DMS 273 (cell line): Measurements from ENCODE around the gene PRUNE2.
"Not testable (repeated sequence)": the region's sequence is repeated elsewhere in the genome, so short reads cannot be mapped to it uniquely, and the experiment has no call there.

ENCODE experiments used
- DNase-seq: peaks from one replicate; lab custom pipeline; 2025; ENCODE audit not compliant: unreplicated experiment; lab: John Stamatoyannopoulos, UW

The PRUNE2 gene

DNA sequence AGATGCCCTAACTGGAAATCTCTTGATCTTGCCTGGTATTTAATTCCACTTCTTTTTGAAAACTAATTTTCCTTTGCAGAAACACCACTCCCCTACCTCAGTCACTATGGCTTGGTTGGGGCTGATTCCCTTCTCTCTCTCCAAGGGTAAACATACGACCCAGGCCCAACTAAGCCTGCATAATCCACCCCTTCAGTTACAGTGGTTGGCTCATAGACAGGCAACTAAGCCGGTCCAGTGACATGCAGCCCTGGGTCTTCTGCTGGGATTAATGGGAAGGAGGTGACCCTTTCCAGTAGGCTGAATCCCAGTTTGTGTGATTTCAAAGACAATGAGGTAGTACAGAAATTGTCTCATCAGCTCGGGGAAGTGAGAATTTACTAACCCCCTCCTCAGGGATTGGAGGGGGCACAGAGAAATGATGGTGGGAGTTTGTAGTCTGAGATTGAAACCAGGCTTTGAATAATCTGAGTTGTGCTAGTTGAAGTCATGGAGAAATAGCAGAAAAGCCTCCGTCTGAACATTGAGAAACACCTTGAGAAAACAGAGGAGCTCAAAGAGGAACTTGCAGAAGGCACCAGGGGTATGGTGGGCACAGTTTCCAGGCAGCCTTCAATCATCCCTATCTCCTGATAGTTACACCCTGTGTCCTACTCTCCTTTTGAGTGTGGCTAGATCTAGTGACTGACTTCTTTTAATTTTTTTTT, 298.0 kb downstream of the PRUNE2 start:
- DNase-seq, result no peak

DNA sequence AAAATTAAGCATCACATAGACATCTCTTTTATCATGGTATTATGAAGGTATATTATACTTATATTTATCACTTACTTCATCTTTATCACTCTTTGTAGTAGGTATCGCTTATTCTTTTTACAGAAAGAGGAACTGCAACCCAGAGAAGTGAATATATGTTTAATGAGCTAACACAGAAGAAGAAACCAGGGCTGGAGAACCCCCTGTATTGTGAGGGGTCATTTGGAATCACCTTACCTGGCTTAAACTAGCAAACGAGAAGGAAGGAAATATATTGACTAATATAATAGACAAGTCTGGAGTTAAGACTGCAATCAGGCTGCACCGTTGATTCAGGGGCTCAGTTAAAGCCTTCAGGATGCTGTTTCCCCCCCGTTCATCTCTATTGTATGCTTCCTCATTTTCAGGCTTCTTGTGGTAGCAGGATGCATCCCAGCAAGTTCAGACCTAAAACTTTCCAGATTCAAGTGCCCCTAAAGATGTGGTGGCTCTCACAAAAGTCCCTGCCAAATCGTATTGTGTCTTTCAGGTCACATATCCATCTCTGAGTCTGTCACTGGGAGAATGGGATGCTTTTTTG, 300.5 kb downstream of the PRUNE2 start:
- no peak for DNase-seq

DNA sequence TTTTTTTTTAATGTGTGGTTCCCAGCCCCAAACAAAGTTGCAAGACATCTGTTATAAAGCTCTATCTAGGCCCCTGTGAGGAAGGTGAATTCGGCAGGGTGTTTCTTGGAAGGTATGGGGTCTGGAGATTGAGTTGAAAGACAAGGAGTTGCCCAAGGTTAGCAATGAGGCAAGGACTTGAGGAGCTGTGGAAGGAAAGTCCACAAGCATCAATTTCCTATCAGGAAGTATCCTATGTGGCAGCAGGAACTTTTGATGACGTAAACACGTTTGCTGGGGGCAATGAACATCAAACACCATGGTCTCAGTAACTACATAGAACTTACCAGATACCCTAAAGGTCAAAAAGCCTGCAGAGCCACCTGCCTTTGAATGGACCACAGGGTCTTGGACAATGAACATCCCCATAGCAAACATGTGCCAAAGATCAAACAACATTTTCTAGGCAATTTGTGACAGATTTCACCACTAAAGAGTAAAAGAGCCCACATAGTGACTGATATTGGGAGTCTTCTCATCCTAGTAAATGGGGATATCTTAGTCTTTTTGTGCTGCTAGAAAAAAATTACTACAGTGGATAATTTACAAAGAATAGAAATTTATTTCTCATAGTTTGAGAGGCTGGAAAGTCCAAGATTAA, 301.9 kb downstream of the PRUNE2 start:
- no peak for DNase-seq

DNA sequence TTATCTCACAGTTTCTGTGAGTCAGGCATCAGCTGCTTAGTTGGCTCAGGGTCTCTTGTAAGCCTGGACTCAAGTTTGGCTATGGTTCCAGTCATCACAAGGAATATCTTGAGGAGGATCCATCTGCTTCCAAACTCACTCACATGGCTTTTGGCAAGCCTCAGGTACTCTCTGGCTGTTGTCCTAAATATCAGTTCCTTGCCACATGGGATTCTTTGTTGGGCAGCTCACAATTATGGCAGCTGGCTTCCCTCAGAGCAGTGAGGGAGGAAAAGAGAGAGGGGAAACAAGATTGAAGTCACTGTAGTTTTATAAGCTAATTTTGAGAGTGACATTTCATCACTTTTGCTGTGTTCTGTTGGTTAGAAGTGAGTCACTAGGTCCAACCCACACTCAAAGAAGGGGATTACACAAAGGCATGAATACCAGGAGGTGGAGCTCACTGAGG, 302.4 kb downstream of the PRUNE2 start:
- no peak for DNase-seq

DNA sequence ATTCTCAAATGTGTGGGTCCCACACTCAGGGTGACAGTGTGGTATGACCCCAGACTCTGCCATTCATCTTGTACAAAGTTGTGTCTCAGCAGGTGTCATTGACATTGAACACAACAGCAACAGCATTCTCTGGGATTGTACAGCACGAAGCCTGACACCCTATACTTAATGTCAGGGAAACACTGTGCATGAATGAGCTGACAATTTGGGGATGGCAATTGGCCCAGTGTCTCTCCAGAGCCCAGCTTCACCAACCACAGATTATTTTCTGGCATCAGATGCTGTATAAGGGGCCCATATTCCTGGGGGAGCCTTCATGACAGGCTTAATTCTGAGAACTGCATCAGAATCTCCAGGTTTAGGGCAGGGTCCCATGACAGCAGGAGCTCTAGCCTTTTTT, 303.7 kb downstream of the PRUNE2 start:
- DNase-seq, result no peak

DNA sequence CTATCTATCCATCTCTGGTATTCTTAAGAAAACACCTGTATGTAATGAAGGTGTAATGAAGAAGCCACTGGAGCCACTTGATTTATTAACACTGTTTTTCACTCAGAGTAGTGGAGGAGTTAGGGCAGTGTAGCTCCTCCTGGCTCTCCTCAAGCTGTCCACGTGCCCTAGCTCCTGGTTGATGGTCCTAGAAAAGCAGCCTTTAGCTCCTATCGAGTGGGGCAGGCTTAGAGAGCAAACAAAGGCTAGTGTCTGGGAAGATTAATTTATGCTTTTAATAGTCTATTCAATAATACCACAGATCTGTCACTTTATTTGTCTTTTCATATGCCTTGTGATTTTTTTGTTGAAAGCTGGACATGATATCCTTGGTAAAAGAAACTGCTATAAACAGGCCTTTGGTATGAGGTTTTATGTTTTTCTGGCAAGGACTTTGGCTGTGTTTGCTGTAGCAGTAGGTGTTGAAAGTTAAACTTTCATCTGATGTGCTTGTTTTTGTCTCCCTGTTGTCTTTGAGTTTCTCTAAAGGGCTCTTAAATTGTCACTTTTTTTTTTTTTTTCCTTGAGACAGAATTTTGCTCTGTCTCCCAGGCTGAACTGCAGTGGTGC, 305.8 kb downstream of the PRUNE2 start:
- DNase-seq, result no peak

DNA sequence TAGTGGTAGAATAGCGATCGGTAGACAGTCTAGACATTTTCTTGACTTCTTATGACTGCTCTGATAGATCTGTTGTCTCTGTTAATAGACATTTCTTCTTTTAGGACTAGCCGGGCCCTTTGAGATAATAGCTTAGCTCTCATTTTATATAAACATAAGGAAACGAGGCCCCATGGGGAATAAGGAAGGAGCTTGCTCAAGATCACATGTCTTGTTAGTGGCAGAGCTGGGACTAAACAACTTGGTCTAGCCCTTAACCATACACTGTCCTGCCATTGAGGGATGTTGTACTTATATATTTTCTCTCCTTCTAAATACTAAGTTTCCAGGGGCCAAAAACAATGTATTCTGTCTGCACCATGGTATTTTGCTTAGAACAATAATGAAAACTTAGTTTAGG, 306.9 kb downstream of the PRUNE2 start:
- DNase-seq, result no peak

DNA sequence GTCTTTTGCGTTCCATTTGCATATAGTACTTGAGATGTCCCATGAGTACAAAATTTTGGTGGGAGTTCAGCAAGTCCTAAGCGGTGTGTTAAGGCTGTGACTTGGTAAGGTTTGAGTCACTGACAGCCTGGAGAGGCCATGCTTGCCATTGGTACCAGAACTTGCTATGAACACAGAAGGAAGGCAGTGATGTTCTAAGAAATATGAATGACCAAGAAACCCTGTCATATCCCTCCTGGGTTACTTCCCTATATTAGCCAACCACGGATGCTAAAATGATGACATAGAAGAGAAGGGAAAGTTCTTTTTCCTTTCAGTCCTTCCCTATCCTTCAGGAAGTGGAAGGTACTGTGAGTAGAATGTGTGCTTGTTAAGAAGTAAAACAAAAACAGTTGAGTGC, 310.3 kb downstream of the PRUNE2 start:
- no peak for DNase-seq

DNA sequence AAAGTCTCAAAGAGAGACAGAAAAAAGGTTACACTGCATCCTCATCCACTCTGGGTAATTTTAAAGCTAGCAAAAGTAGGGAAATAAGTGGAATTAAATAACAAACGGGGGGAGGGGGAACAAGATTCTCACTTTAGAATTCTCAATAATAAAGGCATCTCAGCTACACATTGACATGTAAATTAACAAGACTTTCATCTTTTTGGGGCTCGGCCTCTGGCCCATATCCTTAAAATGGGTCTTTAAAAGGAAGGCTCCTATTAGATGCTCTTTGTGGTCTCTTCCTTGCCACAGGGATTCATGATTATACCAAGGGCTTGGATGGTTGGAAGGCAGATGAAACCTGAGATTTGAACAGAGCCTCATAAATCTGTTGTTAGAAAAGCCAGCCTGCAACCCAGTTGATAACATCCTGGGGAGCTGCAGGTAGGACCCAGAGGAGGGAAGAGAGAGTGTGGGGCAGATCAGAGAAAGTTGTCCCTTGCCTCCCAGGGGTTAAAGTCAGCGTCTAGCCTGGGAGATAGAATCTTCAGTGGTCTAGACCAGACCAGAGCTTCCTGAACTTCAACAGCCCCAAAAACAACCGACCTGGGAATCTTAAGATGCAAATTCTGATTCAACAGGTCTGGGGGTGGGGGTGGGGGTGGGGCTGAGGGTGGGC, 311.0 kb downstream of the PRUNE2 start:
- DNase-seq, result no peak

DNA sequence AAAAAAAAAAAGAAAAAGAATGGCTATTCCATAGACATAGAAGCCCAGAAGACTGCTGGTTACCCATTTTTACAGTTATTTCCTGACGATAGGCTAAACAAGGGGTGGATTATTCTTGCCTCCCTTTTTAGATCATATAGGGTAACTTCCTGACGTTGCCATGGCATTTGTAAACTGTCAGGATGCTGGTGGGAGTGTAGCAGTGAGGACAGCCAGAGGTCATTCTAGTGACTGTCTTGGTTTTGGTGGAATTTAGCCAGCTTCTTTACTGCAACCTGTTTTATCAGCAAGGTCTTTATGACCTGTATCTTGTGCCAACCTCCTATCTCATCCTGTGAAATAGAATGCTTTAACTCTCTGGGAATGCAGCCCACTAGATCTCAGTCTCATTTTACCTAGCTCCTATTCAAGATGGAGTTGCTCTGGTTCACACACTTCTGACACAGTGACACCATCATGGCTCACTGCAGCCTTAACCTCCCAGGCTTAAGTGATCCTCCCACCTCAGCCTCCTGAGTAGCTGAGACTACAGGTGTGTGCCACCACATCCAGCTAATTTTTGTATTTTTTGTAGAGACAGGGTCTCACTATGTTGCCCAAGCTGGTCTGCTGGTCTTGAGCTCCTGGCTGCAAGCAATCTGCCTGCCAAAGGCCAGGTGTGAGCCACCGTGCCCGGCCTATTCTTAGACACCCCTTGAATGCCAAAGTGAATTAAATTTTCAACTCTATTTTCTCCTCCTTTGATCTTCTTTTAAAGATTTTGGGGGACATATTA, 311.8 kb downstream of the PRUNE2 start:
- not testable (repeated sequence) for DNase-seq

DNA sequence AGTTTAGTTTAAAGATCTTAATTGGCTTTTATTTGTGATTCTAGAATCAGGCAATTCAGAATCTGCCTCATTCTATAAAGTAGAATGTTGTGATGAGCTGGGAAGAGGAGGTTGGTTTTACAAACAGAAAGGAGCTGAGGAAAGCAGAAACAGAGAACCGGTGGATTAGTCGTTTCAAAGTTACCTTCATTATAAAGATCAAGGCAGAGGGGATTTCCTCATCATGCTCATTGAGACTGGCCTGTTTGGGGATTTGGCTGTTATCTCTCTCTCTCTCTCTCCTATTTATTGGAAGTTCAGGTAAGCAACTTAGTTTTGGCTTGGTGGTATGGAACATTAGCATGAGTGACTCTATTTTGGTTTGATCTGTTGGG, 313.0 kb downstream of the PRUNE2 start:
- DNase-seq, result no peak

DNA sequence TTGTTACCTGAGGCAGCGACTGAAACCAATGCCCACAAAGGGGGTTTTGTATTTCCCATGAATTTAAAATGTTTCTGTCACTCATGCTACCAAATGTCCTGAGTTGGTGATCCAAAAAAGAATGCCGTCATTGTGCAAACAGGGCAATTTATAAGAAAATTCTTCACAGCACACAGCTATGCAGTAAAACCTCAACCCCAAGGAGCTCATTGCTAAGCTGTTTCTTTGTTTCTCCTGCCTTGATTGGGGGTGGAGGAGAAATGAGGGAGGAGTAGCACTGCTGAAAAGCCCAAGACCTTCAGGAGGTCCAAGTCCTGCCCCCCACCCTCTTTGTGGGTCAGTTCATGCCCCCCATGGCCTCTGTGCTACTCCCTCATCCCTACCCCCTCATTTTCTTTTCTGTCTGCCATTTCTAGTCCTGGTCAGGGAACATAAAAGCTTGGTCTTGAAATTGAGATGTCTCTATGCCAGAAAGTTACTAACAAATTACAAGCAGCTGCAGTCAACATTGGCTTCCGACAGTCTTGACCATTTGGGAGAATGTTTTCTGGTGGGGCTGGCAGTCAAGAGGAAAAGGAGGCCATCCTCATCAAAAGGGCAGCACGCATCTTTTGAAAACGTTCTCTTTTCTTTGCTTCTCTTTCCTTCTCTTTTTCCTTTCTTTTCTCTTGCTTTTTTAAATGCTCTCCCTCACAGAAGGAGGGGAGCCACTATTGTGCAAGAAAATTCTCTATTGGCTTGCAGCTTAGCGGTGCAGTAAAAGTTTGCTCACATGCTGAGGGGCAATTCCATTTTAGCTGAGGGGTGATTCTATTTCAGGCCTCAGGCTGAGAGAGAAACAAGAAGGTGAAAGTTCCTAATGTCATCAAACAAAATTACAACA, 313.6 kb downstream of the PRUNE2 start:
- DNase-seq, result no peak

DNA sequence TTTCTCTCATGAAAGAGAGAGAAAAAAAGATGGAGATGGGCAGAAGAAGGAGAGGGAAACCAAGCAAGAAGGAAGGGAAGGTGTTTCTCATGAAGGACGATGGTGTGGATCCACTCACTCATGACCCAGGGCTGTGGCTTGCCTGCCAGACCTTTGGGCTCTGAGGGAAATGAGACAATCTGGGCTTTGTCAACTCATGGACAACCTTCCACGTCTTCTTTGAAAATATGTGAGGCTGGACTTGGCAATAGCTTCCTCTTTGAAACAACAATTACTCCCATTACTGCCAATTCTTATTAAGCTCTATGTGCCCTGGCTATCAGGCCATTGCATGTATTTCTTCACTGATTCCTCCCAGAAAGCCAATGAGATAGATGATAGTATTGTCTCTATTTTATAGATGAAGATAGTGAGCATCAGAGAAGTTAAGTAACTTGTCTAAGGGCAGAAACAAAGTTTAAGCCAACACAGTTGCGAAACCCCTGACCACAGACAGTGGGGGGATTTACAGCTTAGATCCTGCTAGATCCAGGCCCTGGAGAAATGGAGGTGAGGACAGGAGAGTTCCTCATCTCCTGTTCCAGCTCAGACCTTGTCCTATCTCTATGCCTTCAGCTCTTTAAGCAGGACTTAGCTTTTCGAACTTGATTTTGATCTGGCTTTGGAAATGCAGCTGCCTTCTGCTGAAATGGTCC, 314.5 kb downstream of the PRUNE2 start:
- no peak for DNase-seq

DNA sequence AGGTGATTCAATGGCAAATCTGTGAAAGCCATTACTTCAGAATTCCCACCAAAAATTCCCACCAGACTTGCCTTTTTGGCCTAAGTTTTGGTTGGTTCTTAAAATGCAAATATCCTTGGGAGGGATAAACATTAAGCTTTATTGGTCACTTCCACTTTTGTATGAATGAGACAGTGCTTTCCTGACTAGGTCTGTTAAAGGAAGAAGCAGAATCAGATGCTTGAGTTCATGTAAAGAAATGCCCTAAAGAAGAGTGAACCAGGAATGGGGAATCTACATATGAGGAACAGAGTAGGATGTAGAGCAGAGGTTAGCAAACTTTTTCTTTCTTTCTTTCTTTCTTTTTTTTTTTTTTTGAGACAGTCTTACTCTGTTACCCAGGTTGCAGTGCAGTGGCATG, 317.6 kb downstream of the PRUNE2 start:
- DNase-seq, result no peak

DNA sequence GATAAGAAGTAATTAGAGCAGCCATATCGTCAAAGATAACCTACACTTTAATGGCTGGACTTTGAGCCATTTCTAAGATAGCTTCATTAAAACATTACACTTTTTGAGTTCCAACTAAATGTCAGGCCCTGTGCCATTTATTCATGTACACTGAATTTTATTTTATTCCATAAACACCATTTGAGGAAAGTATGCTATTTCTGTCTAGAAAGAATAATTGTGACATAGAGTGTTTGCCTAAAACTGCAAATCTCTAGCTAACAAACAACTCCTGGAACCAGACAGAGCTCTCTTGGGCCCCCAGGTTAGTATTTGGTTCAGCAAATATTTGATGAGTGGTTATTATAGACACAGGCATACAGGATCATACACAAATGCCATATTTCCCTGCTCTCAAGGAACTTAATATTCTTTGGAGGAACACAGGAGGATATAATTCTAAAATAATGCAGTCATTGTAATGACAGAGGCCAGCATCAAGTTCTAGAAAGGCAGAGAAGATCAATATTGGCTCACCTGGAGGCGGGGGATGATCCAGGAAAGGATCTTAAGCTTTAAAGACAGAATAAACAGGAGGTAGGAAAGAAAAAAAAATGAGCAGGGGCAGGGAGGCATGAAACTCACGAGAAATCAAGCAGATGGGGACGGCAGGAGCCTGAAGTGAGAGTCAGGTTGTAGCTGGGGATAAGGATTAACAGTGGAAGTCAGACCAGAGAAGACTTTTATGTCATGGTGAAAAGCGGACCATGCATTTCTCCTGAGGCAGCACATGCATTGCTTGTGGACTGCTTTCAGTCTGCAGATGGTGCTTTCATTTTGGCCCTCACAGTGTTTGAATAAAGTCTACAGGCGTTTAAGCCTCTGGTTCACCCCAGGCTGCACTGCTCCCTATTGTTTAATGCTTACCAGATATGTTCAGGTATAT, 319.3 kb downstream of the PRUNE2 start:
- no peak for DNase-seq

DNA sequence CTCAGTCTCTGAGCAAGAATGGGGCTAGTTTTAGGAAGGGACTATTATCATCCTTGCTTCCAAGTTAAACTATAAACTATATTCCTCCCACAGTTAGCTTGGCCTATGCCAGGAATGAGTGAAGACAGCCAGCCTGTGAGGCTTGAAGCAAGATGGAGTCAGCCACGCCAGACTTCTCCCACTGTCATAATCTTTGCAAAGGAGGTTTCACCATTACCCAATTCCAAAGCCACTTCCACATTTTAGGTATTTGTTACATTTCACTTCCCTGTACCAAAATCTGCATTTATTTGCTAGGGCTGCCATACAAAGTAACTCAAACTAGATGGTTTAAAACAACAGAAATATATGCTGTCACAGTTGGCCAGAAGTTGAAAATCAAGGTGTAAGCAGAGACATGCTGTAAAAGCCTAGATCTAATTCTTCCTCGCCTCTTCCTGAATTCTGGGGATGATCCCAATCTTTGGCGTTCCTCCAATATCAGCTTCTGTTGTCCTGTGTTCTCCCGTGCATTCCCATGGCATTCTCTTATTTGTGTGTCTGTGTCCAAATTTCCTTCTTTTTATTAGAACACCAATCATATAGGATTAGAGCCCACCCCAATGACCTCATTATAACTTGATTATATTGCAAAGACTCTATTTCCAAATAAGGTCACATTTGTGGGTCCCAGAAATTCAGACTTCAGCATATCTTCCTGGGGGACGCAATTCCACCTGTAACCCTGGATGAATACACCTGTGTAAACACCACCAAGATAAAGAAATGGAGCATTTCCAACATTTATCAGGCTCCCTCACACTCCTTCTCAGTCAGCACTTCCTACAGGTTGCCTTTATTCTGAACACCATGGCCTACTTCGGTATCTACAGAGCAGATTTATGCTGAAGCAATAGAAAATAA, 320.2 kb downstream of the PRUNE2 start:
- DNase-seq, result no peak

DNA sequence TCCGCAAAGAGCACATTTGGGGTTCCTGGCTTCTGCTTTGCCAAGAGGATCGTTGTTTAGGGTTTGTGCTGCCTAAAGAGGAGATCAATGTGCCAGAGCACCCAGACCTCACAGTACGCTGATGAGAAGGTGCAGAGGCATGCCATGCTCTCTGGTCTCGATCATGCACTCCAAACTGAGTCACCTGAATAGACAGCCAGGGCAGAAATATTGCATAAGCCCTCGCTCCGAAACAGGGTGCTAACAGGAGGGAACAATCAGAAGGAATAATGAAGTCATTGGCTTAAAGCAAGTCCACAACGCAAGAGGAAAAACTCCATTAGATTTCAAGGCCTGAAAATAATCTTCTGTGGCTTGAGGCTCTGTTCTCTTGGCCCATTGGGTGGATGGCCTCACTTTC, 322.7 kb downstream of the PRUNE2 start:
- no peak for DNase-seq
